ENCODE measurements around the gene PGM5.

DNA sequence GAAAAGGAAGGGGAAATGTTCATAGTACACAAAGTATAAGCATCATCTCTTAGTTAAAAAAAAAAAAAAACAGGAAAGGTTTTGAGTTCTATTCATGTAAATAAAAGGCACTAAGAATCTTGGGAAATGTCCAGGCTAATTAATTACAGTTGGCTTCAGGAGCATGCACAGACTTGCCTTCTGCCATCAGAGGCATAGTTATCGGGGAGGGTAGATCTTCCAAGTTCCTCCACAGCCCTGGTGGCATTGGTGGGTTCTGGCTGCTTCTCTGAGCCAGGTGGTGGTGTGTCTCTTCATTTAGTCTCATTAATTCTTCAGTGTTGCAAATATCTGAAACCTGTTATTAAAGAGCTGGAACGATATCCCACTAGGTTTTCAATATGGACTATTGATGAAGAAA, 99.0 kb downstream of the PGM5 start:
- TF ChIP-seq EZH2 (IDR thresholded peaks at IDR 0.05; ENCODE audit: insufficient read depth, poor library complexity, severe bottlenecking) (no peak), EZH2phosphoT487 (IDR thresholded peaks at IDR 0.05; ENCODE audit: insufficient read depth, low read depth) (no peak)
